GM21576 (cell line): ENCODE measurements around the gene CNBD2.
"Not testable (repeated sequence)": the region's sequence is repeated elsewhere in the genome, so short reads cannot be mapped to it uniquely, and the experiment has no call there.

Experiments used
- ATAC-seq: cut with Tn5 transposase; IDR thresholded peaks from one replicate; pipeline ENCODE4 v1.9.1; 2021; ENCODE audit warnings: mild to moderate bottlenecking, moderate library complexity; ENCODE audit not compliant: unreplicated experiment

The CNBD2 gene

GRCh38 chr20:35974256-35974655 lies 5.9 kb downstream of the CNBD2 start:
- ATAC-seq, result no peak

GRCh38 chr20:35975576-35976373 lies 7.4 kb downstream of the CNBD2 start:
- no peak for ATAC-seq

GRCh38 chr20:35978041-35978513 lies 9.7 kb downstream of the CNBD2 start:
- ATAC-seq, result no peak

- no peak for ATAC-seq
Observed at GRCh38 chr20:35979544-35979943, 11.2 kb downstream of the CNBD2 start.

GRCh38 chr20:35981969-35982368 lies 13.6 kb downstream of the CNBD2 start:
- ATAC-seq, result no peak

GRCh38 chr20:35984382-35984781 lies 16.0 kb downstream of the CNBD2 start:
- ATAC-seq, result no peak

GRCh38 chr20:35985806-35986205 lies 17.4 kb downstream of the CNBD2 start:
- no peak for ATAC-seq

- no peak for ATAC-seq
Observed at GRCh38 chr20:35988910-35989463, 20.6 kb downstream of the CNBD2 start.

- no peak for ATAC-seq
Observed at GRCh38 chr20:35991142-35991771, 22.9 kb downstream of the CNBD2 start.

- ATAC-seq, result no peak
Observed at GRCh38 chr20:35992713-35993335, 24.4 kb downstream of the CNBD2 start.

GRCh38 chr20:35994994-35995453 lies 26.6 kb downstream of the CNBD2 start:
- ATAC-seq, result no peak

- ATAC-seq, result not testable (repeated sequence)
Observed at GRCh38 chr20:35996492-35996891, 28.1 kb downstream of the CNBD2 start.

- not testable (repeated sequence) for ATAC-seq
Observed at GRCh38 chr20:36001331-36001730, 32.9 kb downstream of the CNBD2 start.

- no peak for ATAC-seq
Observed at GRCh38 chr20:36002855-36003254, 34.5 kb downstream of the CNBD2 start.

GRCh38 chr20:36004045-36004444 lies 35.7 kb downstream of the CNBD2 start:
- ATAC-seq, result no peak

GRCh38 chr20:36008461-36009035 lies 40.2 kb downstream of the CNBD2 start:
- ATAC-seq, result no peak

- ATAC-seq, result no peak
Observed at GRCh38 chr20:36010076-36010475, 41.7 kb downstream of the CNBD2 start.

- ATAC-seq, result no peak
Observed at GRCh38 chr20:36010825-36011224, 42.4 kb downstream of the CNBD2 start.

- no peak for ATAC-seq
Observed at GRCh38 chr20:36015806-36016403, 47.5 kb downstream of the CNBD2 start.

- ATAC-seq, result no peak
Observed at GRCh38 chr20:36017048-36017951, 48.9 kb downstream of the CNBD2 start.
